ENCODE data around the gene MTARC1. TPM values are rescaled to one million over a fixed set of nuclear protein-coding genes. Genes with fewer than 3 reads are reported as not detected.

Gene MTARC1
- total and polyA plus RNA-seq, 12 donors: 4.4 to 24.4 (median 8.4) TPM

DNA sequence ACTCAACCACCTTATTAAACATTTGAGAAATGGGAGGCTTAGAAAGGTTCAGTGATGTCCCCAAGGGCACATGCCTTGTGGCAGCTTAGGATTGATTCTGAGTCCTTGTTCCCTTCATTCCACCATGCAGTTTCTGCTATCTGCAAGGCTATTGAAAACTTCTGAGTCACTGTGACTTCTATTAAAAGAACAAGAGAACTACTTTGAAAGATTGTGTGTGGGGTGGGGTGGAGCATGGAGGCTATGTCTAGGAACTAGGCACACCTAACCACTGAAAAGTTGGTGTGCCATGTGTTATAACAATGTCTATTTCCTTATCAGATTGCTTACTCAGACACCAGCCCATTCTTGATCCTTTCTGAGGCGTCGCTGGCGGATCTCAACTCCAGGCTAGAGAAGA, 10.8 kb downstream of the MTARC1 start:
- peaks cover 0 to 23% (median 5%) of the 10 kb centered on the region in 9 donors for H3K4me1 ChIP-seq
- 67 to 89% methylated on average over 3 of the region's 3 CpGs for WGBS, 2 donors
- no peak overlapping the region for H3K4me3 ChIP-seq
- peaks cover 0 to 41% (median 0%) of the 10 kb centered on the region in 9 donors for H3K36me3 ChIP-seq
- H3K27ac ChIP-seq: peak overlapping the region in 2 of 10 donors; percentile 49 to 64
- intact Hi-C loops (cut with DNase I): no loop called here
- ATAC-seq (peak in 6 of 8 donors; percentile 28 to 87 (median 65)), DNase-seq (no peak)
- no peaks in the 10 kb centered on the region for H3K27me3 ChIP-seq
- TF ChIP-seq, protein P1, sequence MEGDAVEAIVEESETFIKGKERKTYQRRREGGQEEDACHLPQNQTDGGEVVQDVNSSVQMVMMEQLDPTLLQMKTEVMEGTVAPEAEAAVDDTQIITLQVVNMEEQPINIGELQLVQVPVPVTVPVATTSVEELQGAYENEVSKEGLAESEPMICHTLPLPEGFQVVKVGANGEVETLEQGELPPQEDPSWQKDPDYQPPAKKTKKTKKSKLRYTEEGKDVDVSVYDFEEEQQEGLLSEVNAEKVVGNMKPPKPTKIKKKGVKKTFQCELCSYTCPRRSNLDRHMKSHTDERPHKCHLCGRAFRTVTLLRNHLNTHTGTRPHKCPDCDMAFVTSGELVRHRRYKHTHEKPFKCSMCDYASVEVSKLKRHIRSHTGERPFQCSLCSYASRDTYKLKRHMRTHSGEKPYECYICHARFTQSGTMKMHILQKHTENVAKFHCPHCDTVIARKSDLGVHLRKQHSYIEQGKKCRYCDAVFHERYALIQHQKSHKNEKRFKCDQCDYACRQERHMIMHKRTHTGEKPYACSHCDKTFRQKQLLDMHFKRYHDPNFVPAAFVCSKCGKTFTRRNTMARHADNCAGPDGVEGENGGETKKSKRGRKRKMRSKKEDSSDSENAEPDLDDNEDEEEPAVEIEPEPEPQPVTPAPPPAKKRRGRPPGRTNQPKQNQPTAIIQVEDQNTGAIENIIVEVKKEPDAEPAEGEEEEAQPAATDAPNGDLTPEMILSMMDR (IDR thresholded peaks at IDR 0.05): no peak
- H3K9me3 ChIP-seq: no peaks in the 10 kb centered on the region

DNA sequence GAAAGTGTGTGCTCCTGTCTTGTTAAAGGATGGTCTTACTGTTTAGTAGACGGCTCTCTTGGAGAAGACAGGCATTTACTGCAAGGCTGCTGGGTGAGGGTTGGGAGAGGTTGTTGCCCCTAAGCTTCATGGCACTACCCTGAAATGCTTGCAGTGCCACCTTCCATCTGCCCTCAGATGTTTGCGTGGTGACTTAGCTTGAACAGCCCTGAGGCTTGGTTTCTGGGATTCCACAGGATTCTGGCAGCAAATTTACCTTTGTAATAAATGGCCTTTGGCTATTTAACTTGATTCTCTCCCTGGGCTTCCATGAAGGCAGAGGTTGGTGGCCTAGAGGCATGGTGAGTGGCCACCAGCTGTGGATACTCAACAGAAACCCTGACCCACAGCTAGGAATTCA, 11.6 kb downstream of the MTARC1 start:
- Histone ChIP-seq H3K9me3 (no peaks in the 10 kb centered on the region), H3K36me3 (peaks cover 0 to 41% (median 0%) of the 10 kb centered on the region in 9 donors), H3K4me3 (no peak overlapping the region), H3K27ac (peak overlapping the region in 1 of 10 donors; percentile 64), H3K4me1 (peaks cover 0 to 23% (median 5%) of the 10 kb centered on the region in 9 donors), H3K27me3 (no peaks in the 10 kb centered on the region)
- intact Hi-C loops (cut with DNase I): no loop called here
- no peak for ATAC-seq
- TF ChIP-seq, protein P1 (IDR thresholded peaks at IDR 0.05): no peak
- no peak for DNase-seq
- WGBS, 2 donors: 93 to 98% methylated on average over 2 of the region's 2 CpGs

DNA sequence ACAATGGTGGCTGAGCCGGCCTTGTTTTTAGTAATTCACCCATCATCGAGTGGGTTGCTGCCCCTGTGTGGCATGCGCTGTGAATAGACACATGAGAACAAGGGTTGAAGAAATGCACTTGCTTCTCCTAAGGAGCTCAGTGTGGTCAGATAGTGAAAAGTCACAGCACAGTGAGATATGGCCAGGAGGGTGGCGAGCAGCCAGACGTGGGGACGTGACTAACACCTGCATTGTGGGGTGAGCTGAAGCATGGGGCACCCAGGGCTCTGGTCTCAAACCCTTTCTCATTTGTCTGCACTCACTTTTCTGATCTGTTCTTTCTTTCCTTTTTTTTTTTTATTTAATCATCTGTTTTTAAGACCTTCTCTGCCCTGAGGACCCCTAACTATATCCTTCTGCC, 13.5 kb downstream of the MTARC1 start:
- TF ChIP-seq, protein P1 (IDR thresholded peaks at IDR 0.05): no peak
- DNase-seq (no peak), ATAC-seq (no peak)
- H3K4me1 ChIP-seq: peaks cover 0 to 23% (median 5%) of the 10 kb centered on the region in 9 donors
- intact Hi-C loops (cut with DNase I): loop anchor here in 1 of 10 donors (10.0 kb wide), 1 partner anchor 405 kb away; no protein-coding TSS in a partner anchor
- H3K4me3 ChIP-seq: no peak overlapping the region
- H3K27me3 ChIP-seq: no peaks in the 10 kb centered on the region
- no peaks in the 10 kb centered on the region for H3K9me3 ChIP-seq
- H3K36me3 ChIP-seq: peaks cover 0 to 46% (median 0%) of the 10 kb centered on the region in 9 donors
- no peak overlapping the region for H3K27ac ChIP-seq
- WGBS, 2 donors: 78 to 81% methylated on average over 6 of the region's 6 CpGs

DNA sequence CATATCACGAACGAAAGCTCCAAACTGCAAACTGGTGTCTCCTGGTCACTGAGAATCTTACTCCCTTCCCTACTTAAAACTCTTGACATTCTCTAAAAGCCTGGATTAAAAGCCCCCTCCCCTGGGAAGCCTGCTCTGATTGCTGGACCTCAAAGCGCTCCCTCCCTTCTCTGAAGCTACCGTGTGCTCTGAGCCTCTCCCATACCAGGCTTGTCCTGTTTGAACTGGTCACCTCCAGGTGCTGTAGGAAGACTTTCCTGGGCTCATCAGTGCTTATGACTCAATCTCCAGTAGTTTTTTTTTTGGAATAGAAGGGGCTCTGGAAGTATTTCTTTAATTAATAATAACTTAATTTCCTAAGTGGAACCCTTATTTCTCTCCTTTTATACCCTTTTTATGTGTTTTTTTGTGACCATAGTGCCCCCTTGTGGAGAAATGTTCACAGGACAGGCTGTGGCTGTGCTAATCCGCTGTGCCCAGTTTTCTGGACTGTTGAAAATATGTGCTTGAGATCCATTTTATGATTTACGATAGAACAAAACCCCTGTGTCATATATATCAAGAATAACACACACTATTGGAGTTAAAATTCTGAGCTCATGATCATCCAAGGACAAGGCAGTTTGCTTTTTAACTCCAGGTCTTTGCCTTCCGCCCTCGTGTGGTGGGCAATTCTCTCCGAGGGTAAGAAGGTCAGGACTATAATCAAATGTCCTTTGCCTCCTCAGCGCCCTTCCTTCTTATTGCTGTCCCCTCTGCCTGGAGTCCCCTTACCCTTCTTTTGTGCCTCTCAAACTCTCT, 16.9 kb downstream of the MTARC1 start:
- intact Hi-C loops (cut with DNase I): loop anchor here in 1 of 10 donors (10.0 kb wide), 1 partner anchor 401 kb away; no protein-coding TSS in a partner anchor
- Histone ChIP-seq H3K9me3 (no peaks in the 10 kb centered on the region), H3K36me3 (peaks cover 0 to 46% (median 0%) of the 10 kb centered on the region in 9 donors), H3K27me3 (no peaks in the 10 kb centered on the region), H3K4me3 (no peak overlapping the region), H3K27ac (no peak overlapping the region), H3K4me1 (peaks cover 0 to 3% (median 0%) of the 10 kb centered on the region in 9 donors)
- TF ChIP-seq, protein P1 (IDR thresholded peaks at IDR 0.05): peak; percentile 69 to 92 (median 83)
- ATAC-seq (peak in 6 of 8 donors; percentile 55 to 77 (median 58)), DNase-seq (peak in 1 of 2 donors; percentile 38)
- WGBS, 2 donors: 70 to 77% methylated on average over 10 of the region's 10 CpGs
